Measurements from ENCODE around the gene CCDC63. TPM values are rescaled to one million over a fixed set of nuclear protein-coding genes. Genes with fewer than 3 reads are reported as not detected.

CCDC63 gene
- total RNA-seq, 1 donor from 2014 or later: not detected

GRCh38 chr12:110889361-110889760 is 42.6 kb downstream of the CCDC63 start:
- Histone ChIP-seq H3K9me3 (no peaks in the 10 kb centered on the region), H3K27ac (no peak overlapping the region), H3K27me3 (ENCODE audit: low read depth) (peaks cover 6% of the 10 kb centered on the region), H3K4me1 (peaks cover 2% of the 10 kb centered on the region), H3K36me3 (no peaks in the 10 kb centered on the region), H3K4me3 (no peak overlapping the region)
- no peak for DNase-seq
- no peak for ATAC-seq
- intact Hi-C loops (cut with DNase I): no loop called here
- no peak for TF ChIP-seq CTCF (IDR thresholded peaks at IDR 0.05)

GRCh38 chr12:110893956-110894355 is 47.2 kb downstream of the CCDC63 start:
- Histone ChIP-seq H3K4me3 (no peak overlapping the region), H3K36me3 (no peaks in the 10 kb centered on the region), H3K4me1 (peaks cover 6% of the 10 kb centered on the region), H3K27ac (no peak overlapping the region), H3K27me3 (ENCODE audit: low read depth) (peaks cover 6% of the 10 kb centered on the region), H3K9me3 (no peaks in the 10 kb centered on the region)
- no peak for TF ChIP-seq CTCF (IDR thresholded peaks at IDR 0.05)
- DNase-seq (no peak), ATAC-seq (no peak)
- intact Hi-C loops (cut with DNase I): no loop called here

GRCh38 chr12:110896559-110896958 is 49.8 kb downstream of the CCDC63 start:
- intact Hi-C loops (cut with DNase I): no loop called here
- ATAC-seq (no peak), DNase-seq (no peak)
- H3K4me3 ChIP-seq: no peak overlapping the region
- no peaks in the 10 kb centered on the region for H3K36me3 ChIP-seq
- H3K27ac ChIP-seq: no peak overlapping the region
- no peaks in the 10 kb centered on the region for H3K9me3 ChIP-seq
- H3K4me1 ChIP-seq: peaks cover 6% of the 10 kb centered on the region
- peaks cover 6% of the 10 kb centered on the region for H3K27me3 ChIP-seq (ENCODE audit: low read depth)
- TF ChIP-seq CTCF (IDR thresholded peaks at IDR 0.05): no peak

GRCh38 chr12:110901401-110901800 is 54.6 kb downstream of the CCDC63 start:
- H3K9me3 ChIP-seq: no peaks in the 10 kb centered on the region
- no peaks in the 10 kb centered on the region for H3K4me1 ChIP-seq
- intact Hi-C loops (cut with DNase I): no loop called here
- H3K27me3 ChIP-seq (ENCODE audit: low read depth): no peaks in the 10 kb centered on the region
- H3K4me3 ChIP-seq: no peak overlapping the region
- no peak for TF ChIP-seq CTCF (IDR thresholded peaks at IDR 0.05)
- no peak for ATAC-seq
- H3K27ac ChIP-seq: no peak overlapping the region
- no peak for DNase-seq
- no peaks in the 10 kb centered on the region for H3K36me3 ChIP-seq

GRCh38 chr12:110903511-110903910 is 56.7 kb downstream of the CCDC63 start:
- ATAC-seq (no peak), DNase-seq (no peak)
- intact Hi-C loops (cut with DNase I): no loop called here
- Histone ChIP-seq H3K27me3 (ENCODE audit: low read depth) (no peaks in the 10 kb centered on the region), H3K4me3 (no peak overlapping the region), H3K4me1 (no peaks in the 10 kb centered on the region), H3K36me3 (no peaks in the 10 kb centered on the region), H3K9me3 (no peaks in the 10 kb centered on the region), H3K27ac (no peak overlapping the region)
- no peak for TF ChIP-seq CTCF (IDR thresholded peaks at IDR 0.05)

- no peak overlapping the region for H3K4me3 ChIP-seq
- DNase-seq (no peak), ATAC-seq (no peak)
- no peaks in the 10 kb centered on the region for H3K9me3 ChIP-seq
- H3K27me3 ChIP-seq (ENCODE audit: low read depth): no peaks in the 10 kb centered on the region
- intact Hi-C loops (cut with DNase I): no loop called here
- no peaks in the 10 kb centered on the region for H3K4me1 ChIP-seq
- no peak overlapping the region for H3K27ac ChIP-seq
- no peaks in the 10 kb centered on the region for H3K36me3 ChIP-seq
- TF ChIP-seq CTCF (IDR thresholded peaks at IDR 0.05): no peak
Observed at GRCh38 chr12:110906083-110906482, 59.3 kb downstream of the CCDC63 start.

All from lower lobe of right lung (tissue), 2 donors.